ENCODE measurements around the gene E2F1.

- TF ChIP-seq POLR2A (IDR thresholded peaks at IDR 0.05; ENCODE audit: low read depth, low read length): no peak
- no peak for TF ChIP-seq CTCF (conservative IDR thresholded peaks at IDR 0.05; ENCODE audit: low read depth, low read length)
- no peak for TF ChIP-seq BHLHE40 (IDR thresholded peaks at IDR 0.05; ENCODE audit: low read depth, low read length)
- TF ChIP-seq CHD1 (IDR thresholded peaks at IDR 0.05; ENCODE audit: low read depth, low read length): no peak
- TF ChIP-seq FOS (IDR thresholded peaks at IDR 0.05; ENCODE audit: low read depth, low read length): no peak
- TF ChIP-seq RFX5 (IDR thresholded peaks at IDR 0.05; ENCODE audit: low read depth, low read length): no peak
- TF ChIP-seq RCOR1 (IDR thresholded peaks at IDR 0.05; ENCODE audit: insufficient replicate concordance, low read length): no peak
- no peak for TF ChIP-seq CEBPB (IDR thresholded peaks at IDR 0.05; ENCODE audit: low read depth, low read length)
- TF ChIP-seq SMC3 (IDR thresholded peaks at IDR 0.05; ENCODE audit: low read depth, low read length): no peak
- no peak for TF ChIP-seq RAD21 (IDR thresholded peaks at IDR 0.05; ENCODE audit: low read length)
- no peak for TF ChIP-seq MAZ (IDR thresholded peaks at IDR 0.05; ENCODE audit: borderline replicate concordance, low read depth, low read length)
- no peak for TF ChIP-seq MXI1 (IDR thresholded peaks at IDR 0.05; ENCODE audit: borderline replicate concordance, low read depth, low read length)
- TF ChIP-seq MAFK (IDR thresholded peaks at IDR 0.05; ENCODE audit: low read depth, low read length): no peak
These were observed 2.1 kb upstream of the E2F1 start for GRCh38 chr20:33687993-33688937.
